SH-SY5Y (cell line): ENCODE results near the gene SCD5.

Experiments used
- GATA2 ChIP-seq: IDR thresholded peaks from 2 replicates; pipeline ENCODE4 v1.6.1; 2011; ENCODE audit warnings: mild to moderate bottlenecking, low read depth, low read length
- GATA3 ChIP-seq: IDR thresholded peaks from 2 replicates; pipeline ENCODE4 v1.6.1; 2011; ENCODE audit warnings: low read depth, mild to moderate bottlenecking, low read length, moderate library complexity

DNA sequence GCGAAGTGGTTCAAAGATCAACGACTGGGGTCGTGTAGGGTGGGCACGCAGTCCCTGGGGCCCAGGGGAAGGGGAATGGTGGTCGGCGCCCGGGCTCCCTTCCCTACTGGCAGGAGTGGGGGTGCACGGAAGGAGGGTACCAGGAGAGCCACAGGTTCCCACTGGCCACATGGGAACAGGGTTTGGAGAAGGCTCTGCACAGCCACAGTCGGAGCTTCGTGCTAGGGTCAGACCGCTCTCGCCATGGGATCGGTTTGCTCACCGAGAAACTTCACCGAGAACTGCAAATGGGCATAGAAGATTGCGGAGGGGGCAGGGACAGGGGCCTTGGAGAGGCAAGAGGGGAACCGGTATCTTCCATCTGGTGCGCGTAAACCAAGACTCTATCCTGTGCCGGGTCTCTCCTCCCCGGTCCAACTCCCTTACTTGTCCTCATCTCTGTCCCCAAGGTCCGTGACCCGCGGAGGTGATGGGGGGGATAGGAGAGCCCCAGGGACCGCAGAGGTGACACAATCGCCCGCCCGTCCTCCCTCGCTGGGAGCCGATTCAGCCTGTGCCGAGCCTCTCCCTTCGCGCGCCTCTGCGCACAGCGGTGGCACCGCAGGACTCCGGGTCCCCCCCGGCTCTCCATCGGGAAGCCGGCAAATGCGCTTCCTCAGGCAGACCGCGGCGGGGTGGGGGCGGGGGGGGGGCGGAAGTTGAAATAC is 1.0 kb downstream of the SCD5 start:
- no peak for TF ChIP-seq GATA2
- TF ChIP-seq GATA3, result no peak
